Calu3 (cell line): ENCODE measurements around the gene MAP3K4. TPM values are rescaled to one million over a fixed set of nuclear protein-coding genes. Genes with fewer than 3 reads are reported as not detected.

ENCODE experiments used
- BruUV-seq: library from RNA; stranded (reverse); fragments of 400-500 nt; replicated peaks from 2 replicates; lab custom pipeline; 2021; lab: Mats Ljungman, UMichigan
- CTCF ChIA-PET: fragments of 300-600 bp; sonication (Branson Sonifier 250); formaldehyde crosslinking; loops from one replicate; lab custom pipeline; 2022; ENCODE audit warnings: antibody characterized with exemption; lab: Charles Lee
- DNase-seq: peaks from one replicate; pipeline ENCODE4 v3.0.0; 2022
- H3K27ac Mint-ChIP-seq: one replicate; pipeline ENCODE4 v1.8.0; 2022; ENCODE audit warnings: mixed read lengths; ENCODE audit not compliant: unreplicated experiment
- H3K27me3 Mint-ChIP-seq: one replicate; pipeline ENCODE4 v1.8.0; 2022; ENCODE audit warnings: mixed read lengths; ENCODE audit not compliant: unreplicated experiment
- H3K36me3 Mint-ChIP-seq: one replicate; pipeline ENCODE4 v1.8.0; 2022; ENCODE audit warnings: mild to moderate bottlenecking, moderate library complexity, mixed read lengths; ENCODE audit not compliant: insufficient read depth, unreplicated experiment
- H3K4me1 Mint-ChIP-seq: one replicate; pipeline ENCODE4 v1.8.0; 2022; ENCODE audit warnings: mild to moderate bottlenecking, low read depth, mixed read lengths; ENCODE audit not compliant: unreplicated experiment
- H3K4me3 Mint-ChIP-seq: one replicate; pipeline ENCODE4 v1.8.0; 2022; ENCODE audit warnings: mild to moderate bottlenecking, low read depth, moderate library complexity, mixed read lengths; ENCODE audit not compliant: unreplicated experiment
- H3K9me3 Mint-ChIP-seq: one replicate; pipeline ENCODE4 v1.8.0; 2022; ENCODE audit warnings: low read depth, mixed read lengths; ENCODE audit not compliant: unreplicated experiment
- intact Hi-C: fragments of 100-400 bp; cut with micrococcal nuclease; formaldehyde crosslinking; loops from one replicate; pipeline ENCODE4 v1.10.0; 2022; ENCODE audit not compliant: unreplicated experiment
- total RNA-seq: library from RNA; stranded (reverse); gene quantifications from 2 replicates; pipeline ENCODE4 v1.2.3, GENCODE V29; 2022
- TF ChIP-seq, protein P1 (sequence below): fragments of 200-600 bp; IDR thresholded peaks from one replicate; pipeline ENCODE4 v1.8.0; 2022; ENCODE audit warnings: antibody characterized with exemption; ENCODE audit not compliant: unreplicated experiment

Gene MAP3K4
- total RNA-seq, 1 experiment from 2014 or later = 62.2 TPM

DNA sequence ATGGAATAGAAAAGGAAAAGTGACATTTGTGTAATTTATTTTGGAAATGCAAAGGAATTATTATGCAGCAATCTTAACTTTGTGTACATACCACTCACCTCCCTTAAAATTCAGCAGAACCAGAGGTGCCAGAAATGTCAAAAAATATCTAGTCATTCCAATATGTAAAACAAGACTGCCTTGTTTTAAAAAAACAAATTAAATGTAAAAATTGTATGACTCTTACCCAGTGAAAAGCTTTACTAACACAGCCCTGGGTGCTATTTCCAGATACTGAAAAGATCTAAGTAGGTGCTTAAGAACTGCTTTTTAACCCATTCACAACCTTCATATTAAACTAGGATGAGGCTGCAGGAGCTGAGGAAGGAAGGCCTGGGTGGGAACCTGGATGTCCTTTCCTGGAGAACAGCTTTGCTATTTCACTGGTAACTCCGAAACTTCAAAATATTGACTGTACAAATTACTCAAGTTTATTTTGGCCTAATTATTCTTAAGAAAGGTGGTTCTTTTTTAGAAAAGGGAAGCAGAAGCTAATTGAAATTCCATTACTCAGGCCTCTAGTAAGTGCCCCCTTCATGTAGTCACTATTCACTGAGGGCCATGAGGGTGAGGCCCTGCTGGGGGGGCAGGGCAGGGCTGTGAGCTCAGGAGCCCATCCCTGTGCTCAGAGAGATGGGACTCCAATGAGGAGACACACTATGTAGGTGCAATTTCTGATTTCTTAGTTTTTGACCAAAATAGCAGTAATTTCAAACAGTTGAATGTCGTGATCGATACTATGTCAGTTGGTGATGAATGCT is 139.6 kb downstream of the MAP3K4 start:
- H3K4me1 Mint-ChIP-seq = no peaks in the 10 kb centered on the region
- DNase-seq = no peak
- H3K27ac Mint-ChIP-seq = no peak overlapping the region
- CTCF ChIA-PET = no interaction called here
- no peaks in the 10 kb centered on the region for H3K27me3 Mint-ChIP-seq
- intact Hi-C loops = no loop called here
- no TSS peak for BruUV-seq
- no peaks in the 10 kb centered on the region for H3K9me3 Mint-ChIP-seq
- H3K36me3 Mint-ChIP-seq = peaks cover 26% of the 10 kb centered on the region
- H3K4me3 Mint-ChIP-seq = no peak overlapping the region
- TF ChIP-seq, protein P1, sequence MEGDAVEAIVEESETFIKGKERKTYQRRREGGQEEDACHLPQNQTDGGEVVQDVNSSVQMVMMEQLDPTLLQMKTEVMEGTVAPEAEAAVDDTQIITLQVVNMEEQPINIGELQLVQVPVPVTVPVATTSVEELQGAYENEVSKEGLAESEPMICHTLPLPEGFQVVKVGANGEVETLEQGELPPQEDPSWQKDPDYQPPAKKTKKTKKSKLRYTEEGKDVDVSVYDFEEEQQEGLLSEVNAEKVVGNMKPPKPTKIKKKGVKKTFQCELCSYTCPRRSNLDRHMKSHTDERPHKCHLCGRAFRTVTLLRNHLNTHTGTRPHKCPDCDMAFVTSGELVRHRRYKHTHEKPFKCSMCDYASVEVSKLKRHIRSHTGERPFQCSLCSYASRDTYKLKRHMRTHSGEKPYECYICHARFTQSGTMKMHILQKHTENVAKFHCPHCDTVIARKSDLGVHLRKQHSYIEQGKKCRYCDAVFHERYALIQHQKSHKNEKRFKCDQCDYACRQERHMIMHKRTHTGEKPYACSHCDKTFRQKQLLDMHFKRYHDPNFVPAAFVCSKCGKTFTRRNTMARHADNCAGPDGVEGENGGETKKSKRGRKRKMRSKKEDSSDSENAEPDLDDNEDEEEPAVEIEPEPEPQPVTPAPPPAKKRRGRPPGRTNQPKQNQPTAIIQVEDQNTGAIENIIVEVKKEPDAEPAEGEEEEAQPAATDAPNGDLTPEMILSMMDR = no peak

DNA sequence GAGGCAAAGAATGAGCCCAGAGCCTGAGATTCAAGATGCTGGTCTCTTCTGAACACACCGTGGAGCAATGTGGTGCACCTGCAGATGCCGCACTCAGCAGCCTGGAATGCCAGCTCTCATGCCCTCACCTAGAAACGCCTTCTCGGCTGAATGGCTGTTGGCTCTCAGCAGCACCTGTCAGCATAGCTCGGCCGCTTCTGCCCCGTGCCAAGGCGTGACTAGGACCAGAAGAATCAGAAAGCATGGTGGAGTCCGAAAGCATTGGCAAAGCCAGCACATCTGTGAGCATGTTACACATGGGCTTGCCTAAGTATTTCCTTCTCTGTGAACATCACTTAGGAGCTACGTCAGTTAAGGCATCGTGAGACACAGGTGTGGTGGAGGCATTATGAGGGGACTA is 140.8 kb downstream of the MAP3K4 start:
- H3K27me3 Mint-ChIP-seq = no peaks in the 10 kb centered on the region
- TF ChIP-seq, protein P1 = no peak
- DNase-seq = no peak
- H3K9me3 Mint-ChIP-seq = no peaks in the 10 kb centered on the region
- H3K36me3 Mint-ChIP-seq = peaks cover 27% of the 10 kb centered on the region
- H3K4me1 Mint-ChIP-seq = no peaks in the 10 kb centered on the region
- BruUV-seq = no TSS peak
- intact Hi-C loops = no loop called here
- CTCF ChIA-PET = no interaction called here
- H3K4me3 Mint-ChIP-seq = no peak overlapping the region
- H3K27ac Mint-ChIP-seq = no peak overlapping the region

DNA sequence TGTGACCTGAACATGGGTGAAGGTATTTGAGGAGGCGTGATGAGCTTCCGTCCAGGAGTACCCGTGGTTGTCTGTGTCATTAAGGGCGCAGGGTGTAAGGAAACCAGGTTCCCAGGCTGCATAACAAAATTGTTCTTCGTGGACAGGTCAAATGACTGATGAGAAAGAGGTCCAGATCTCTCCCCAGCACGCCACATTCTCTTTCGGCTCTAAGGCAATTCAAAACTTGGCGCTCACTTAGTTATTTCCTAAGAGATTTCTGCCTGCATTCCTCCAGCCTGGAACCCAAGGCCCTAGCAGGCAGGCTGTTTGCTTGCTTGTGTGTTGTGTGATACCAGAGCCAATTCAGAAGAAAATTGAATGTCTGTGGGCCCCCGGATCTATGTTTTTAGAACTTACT is 142.4 kb downstream of the MAP3K4 start:
- Mint-ChIP-seq H3K27ac (no peak overlapping the region), H3K36me3 (peaks cover 24% of the 10 kb centered on the region), H3K9me3 (no peaks in the 10 kb centered on the region), H3K27me3 (no peaks in the 10 kb centered on the region), H3K4me3 (no peak overlapping the region), H3K4me1 (no peaks in the 10 kb centered on the region)
- no TSS peak for BruUV-seq
- CTCF ChIA-PET = no interaction called here
- intact Hi-C loops = no loop called here
- TF ChIP-seq, protein P1 = no peak
- no peak for DNase-seq

- no TSS peak for BruUV-seq
- no peak for DNase-seq
These were observed 143.2 kb downstream of the MAP3K4 start for GRCh38 chr6:161134550-161135298.

More at GRCh38 chr6:161134550-161135298, 143.2 kb downstream of the MAP3K4 start:
- H3K36me3 Mint-ChIP-seq = peaks cover 24% of the 10 kb centered on the region
- H3K4me3 Mint-ChIP-seq = no peak overlapping the region
- no peaks in the 10 kb centered on the region for H3K9me3 Mint-ChIP-seq
- H3K27ac Mint-ChIP-seq = no peak overlapping the region
- CTCF ChIA-PET = no interaction called here
- intact Hi-C loops = no loop called here
- no peaks in the 10 kb centered on the region for H3K4me1 Mint-ChIP-seq
- H3K27me3 Mint-ChIP-seq = no peaks in the 10 kb centered on the region
- TF ChIP-seq, protein P1 = no peak
